IMR-90 (cell line): Measurements from ENCODE around the gene BDH1. TPM values are rescaled to one million over a fixed set of nuclear protein-coding genes. Genes with fewer than 3 reads are reported as not detected.

Experiments used
- ATAC-seq: fragments of 200-7000 bp; cut with Tn5 transposase; 2 replicates; pipeline ENCODE4 v1.9.1; 2020; ENCODE audit warnings: low read depth, mild to moderate bottlenecking, moderate library complexity
- BruUV-seq: library from RNA; stranded (reverse); fragments of 400-500 nt; replicated peaks from 2 replicates; lab custom pipeline; 2021; lab: Mats Ljungman, UMichigan
- CTCF ChIA-PET: fragments of 300-600 bp; formaldehyde crosslinking; extraction: SDS; loops from one replicate; lab custom pipeline; 2021; ENCODE audit warnings: antibody characterized with exemption; lab: Yijun Ruan, JAX
- POLR2A ChIA-PET: fragments of 300-600 bp; sonication (Branson Sonifier 250); formaldehyde crosslinking; loops from one replicate; lab custom pipeline; 2022; ENCODE audit warnings: antibody characterized with exemption; ENCODE audit not compliant: unreplicated experiment; lab: Charles Lee
- DNase-seq: peaks from one replicate; pipeline ENCODE4 v3.0.0; 2013
- H2AFZ ChIP-seq: replicated peaks from 2 replicates; pipeline ENCODE3; 2013; ENCODE audit warnings: low read length, mild to moderate bottlenecking; ENCODE audit not compliant: poor library complexity
- H2AK5ac ChIP-seq: 2 replicates; pipeline ENCODE4 v1.6.1; 2013; ENCODE audit warnings: low read depth, low read length, inconsistent platforms
- H2AK9ac ChIP-seq: replicated peaks from 2 replicates; pipeline ENCODE3; 2013; ENCODE audit warnings: mild to moderate bottlenecking, low read depth, low read length, moderate library complexity; ENCODE audit not compliant: poor library complexity
- H2BK120ac ChIP-seq: 2 replicates; pipeline ENCODE4 v1.6.1; 2013; ENCODE audit warnings: low read depth, low read length, inconsistent platforms
- H2BK15ac ChIP-seq: 3 replicates; pipeline ENCODE4 v1.6.1; 2013; ENCODE audit warnings: low read depth, low read length, inconsistent platforms
- H2BK20ac ChIP-seq: 2 replicates; pipeline ENCODE4 v1.6.1; 2013; ENCODE audit warnings: low read depth, mild to moderate bottlenecking, inconsistent platforms, low read length, moderate library complexity
- H2BK5ac ChIP-seq: 2 replicates; pipeline ENCODE4 v1.6.1; 2013; ENCODE audit warnings: mild to moderate bottlenecking, low read depth, low read length, inconsistent platforms; ENCODE audit not compliant: poor library complexity, severe bottlenecking
- H3K14ac ChIP-seq: replicated peaks from 2 replicates; pipeline ENCODE4 v1.6.1; 2013; ENCODE audit warnings: low read depth, low read length, inconsistent platforms
- H3K18ac ChIP-seq: 2 replicates; pipeline ENCODE4 v1.6.1; 2013; ENCODE audit warnings: low read depth, low read length, control low read depth
- H3K23ac ChIP-seq: 2 replicates; pipeline ENCODE4 v1.6.1; 2013; ENCODE audit warnings: low read depth, low read length, inconsistent platforms
- H3K27ac ChIP-seq: 2 replicates; pipeline ENCODE4 v1.5.1; 2013; ENCODE audit warnings: mild to moderate bottlenecking, control low read depth, low read length; ENCODE audit not compliant: insufficient read depth
- H3K27me3 ChIP-seq: 2 replicates; pipeline ENCODE4 v1.6.1; 2013; ENCODE audit warnings: low read length; ENCODE audit not compliant: control insufficient read depth, insufficient read depth
- H3K36me3 ChIP-seq: 2 replicates; pipeline ENCODE4 v1.6.1; 2013; ENCODE audit warnings: low read length, mixed read lengths; ENCODE audit not compliant: control insufficient read depth, insufficient read depth
- H3K4ac ChIP-seq: 2 replicates; pipeline ENCODE4 v1.6.1; 2013; ENCODE audit warnings: low read depth, low read length, inconsistent platforms
- H3K4me1 ChIP-seq: 2 replicates; pipeline ENCODE4 v1.6.1; 2013; ENCODE audit warnings: low read length, mixed read lengths; ENCODE audit not compliant: control insufficient read depth, insufficient read depth
- H3K4me2 ChIP-seq: 2 replicates; pipeline ENCODE4 v1.6.1; 2013; ENCODE audit warnings: low read depth, mild to moderate bottlenecking, control low read depth, low read length, moderate library complexity
- H3K4me3 ChIP-seq: 2 replicates; pipeline ENCODE4 v1.5.1; 2013; ENCODE audit warnings: low read depth, mild to moderate bottlenecking, control low read depth, low read length, moderate library complexity; ENCODE audit not compliant: insufficient read depth
- H3K56ac ChIP-seq: 2 replicates; pipeline ENCODE4 v1.6.1; 2013; ENCODE audit warnings: low read length, inconsistent platforms; ENCODE audit not compliant: insufficient read depth; ENCODE audit errors: extremely low read depth
- H3K79me1 ChIP-seq, 2 experiments: 2 replicates each; pipeline ENCODE4 v1.6.1; 2013; ENCODE audit warnings: low read length in 2 of 2, inconsistent platforms in 1 of 2, low read depth in 1 of 2
- H3K9ac ChIP-seq: 2 replicates; pipeline ENCODE4 v1.6.1; 2013; ENCODE audit warnings: low read depth, low read length, control low read depth
- H3K9me1 ChIP-seq: 2 replicates; pipeline ENCODE4 v1.6.1; 2013; ENCODE audit warnings: low read length, inconsistent platforms; ENCODE audit not compliant: insufficient read depth
- H3K9me3 ChIP-seq: 2 replicates; pipeline ENCODE4 v1.6.1; 2013; ENCODE audit warnings: low read length; ENCODE audit not compliant: control insufficient read depth, insufficient read depth
- H4K20me1 ChIP-seq: 2 replicates; pipeline ENCODE4 v1.6.1; 2013; ENCODE audit warnings: low read length, inconsistent platforms; ENCODE audit not compliant: insufficient read depth
- H4K5ac ChIP-seq: 2 replicates; pipeline ENCODE4 v1.6.1; 2013; ENCODE audit warnings: mild to moderate bottlenecking, low read depth, low read length, control low read depth
- H4K8ac ChIP-seq, 2 experiments: 2 replicates each; pipeline ENCODE4 v1.6.1; 2013; ENCODE audit warnings: low read depth in 2 of 2, low read length in 2 of 2, control low read depth in 1 of 2, inconsistent platforms in 1 of 2
- H4K91ac ChIP-seq: 2 replicates; pipeline ENCODE4 v1.6.1; 2013; ENCODE audit warnings: low read depth, low read length, inconsistent platforms; ENCODE audit not compliant: insufficient read depth
- BHLHE40 ChIP-seq: fragments of 150-350 bp; IDR thresholded peaks from 2 replicates; pipeline ENCODE4 v1.6.1; 2016; ENCODE audit warnings: mild to moderate bottlenecking, low read depth, low read length
- CEBPB ChIP-seq: IDR thresholded peaks from 2 replicates; pipeline ENCODE4 v1.6.1; 2012; ENCODE audit warnings: low read depth, low read length, improper control_type of control experiment
- CHD1 ChIP-seq: IDR thresholded peaks from 2 replicates; pipeline ENCODE4 v1.6.1; 2012; ENCODE audit warnings: low read depth, low read length, improper control_type of control experiment
- CTCF ChIP-seq: conservative IDR thresholded peaks from 2 replicates; pipeline ENCODE4 v1.5.1; 2012; ENCODE audit warnings: mild to moderate bottlenecking, low read depth, low read length, improper control_type of control experiment
- ELK1 ChIP-seq: fragments of 150-350 bp; IDR thresholded peaks from 2 replicates; pipeline ENCODE4 v1.6.1; 2016; ENCODE audit warnings: low read depth, mild to moderate bottlenecking, low read length, moderate library complexity, borderline replicate concordance
- MAFK ChIP-seq: IDR thresholded peaks from 2 replicates; pipeline ENCODE4 v1.6.1; 2012; ENCODE audit warnings: low read depth, low read length, improper control_type of control experiment
- MAZ ChIP-seq: IDR thresholded peaks from 2 replicates; pipeline ENCODE4 v1.6.1; 2012; ENCODE audit warnings: low read depth, mild to moderate bottlenecking, low read length, improper control_type of control experiment, moderate library complexity, borderline replicate concordance
- MXI1 ChIP-seq: IDR thresholded peaks from 2 replicates; pipeline ENCODE4 v1.6.1; 2012; ENCODE audit warnings: low read depth, mild to moderate bottlenecking, low read length, moderate library complexity, borderline replicate concordance
- NFE2L2 ChIP-seq: fragments of 150-350 bp; IDR thresholded peaks from 2 replicates; pipeline ENCODE4 v1.6.1; 2016; ENCODE audit warnings: low read depth, mild to moderate bottlenecking, low read length
- POLR2A ChIP-seq: IDR thresholded peaks from 2 replicates; pipeline ENCODE4 v1.6.1; 2012; ENCODE audit warnings: mild to moderate bottlenecking, low read depth, low read length
- RAD21 ChIP-seq: IDR thresholded peaks from 2 replicates; pipeline ENCODE4 v1.6.1; 2012; ENCODE audit warnings: low read length, improper control_type of control experiment
- RCOR1 ChIP-seq: IDR thresholded peaks from 2 replicates; pipeline ENCODE4 v1.6.1; 2012; ENCODE audit warnings: mild to moderate bottlenecking, low read length, improper control_type of control experiment; ENCODE audit not compliant: insufficient replicate concordance
- RFX5 ChIP-seq: IDR thresholded peaks from 2 replicates; pipeline ENCODE4 v1.8.0; 2012; ENCODE audit warnings: low read depth, mild to moderate bottlenecking, low read length, moderate library complexity
- SMC3 ChIP-seq: fragments of 150-350 bp; IDR thresholded peaks from 2 replicates; pipeline ENCODE4 v1.6.1; 2016; ENCODE audit warnings: low read depth, mild to moderate bottlenecking, antibody characterized with exemption, low read length, moderate library complexity
- WGBS, 2 experiments: methylation state at CpG; one replicate each; pipeline versions ENCODE4 v1.1.5 to v1.1.7; 2013; ENCODE audit warnings: missing lambda C conversion rate in 2 of 2; ENCODE audit not compliant: insufficient read length in 1 of 2; ENCODE audit errors: extremely low coverage in 2 of 2; 5-methylcytosine and 5-hydroxymethylcytosine counted together
- dilution Hi-C: fragments of 300-500 bp; cut with HindIII; formaldehyde crosslinking; loops from one replicate; pipeline ENCODE4 v1.14.3; 2018; ENCODE audit warnings: low sequenced_read_pairs; ENCODE audit not compliant: unreplicated experiment
- in situ Hi-C: fragments of 300-500 bp; cut with MboI; formaldehyde crosslinking; loops from 3 replicates; pipeline ENCODE4 v1.14.3; 2019; ENCODE audit warnings: low sequenced_read_pairs, inconsistent platforms, mixed read lengths
- intact Hi-C: fragments of 100-400 bp; cut with micrococcal nuclease; formaldehyde crosslinking; loops from 2 replicates; pipeline ENCODE4 v1.10.0; 2022
- polyA plus RNA-seq, 3 experiments: library from polyadenylated mRNA; depleted of rRNA; stranded (reverse); fragments of >200 nt; gene quantifications; 2 replicates each; pipeline ENCODE4 v1.2.3, GENCODE V29; 2012; ENCODE audit warnings: low replicate concordance in 1 of 3
- total RNA-seq: library from RNA; depleted of rRNA; stranded (reverse); fragments of >200 nt; gene quantifications from 2 replicates; pipeline ENCODE4 v1.2.3, GENCODE V29; 2012
- TF ChIP-seq, protein P1 (sequence below): fragments of 150-350 bp; IDR thresholded peaks from 2 replicates; pipeline ENCODE4 v1.6.1; 2017; ENCODE audit warnings: mild to moderate bottlenecking, antibody characterized with exemption, low read length, low read depth

Gene BDH1
- total and polyA plus RNA-seq, 2 of the 4 experiments (the other 2 are of a cell fraction): 2.7 to 4.4 TPM

GRCh38 chr3:197507081-197507480, 48.7 kb downstream of the BDH1 start:
- no peak overlapping the region for H3K4ac ChIP-seq
- no peak overlapping the region for H3K18ac ChIP-seq
- H3K27me3 ChIP-seq: peaks cover 10% of the 10 kb centered on the region; the same call in 1 of the 2 replicates
- CTCF ChIA-PET: no interaction called here
- no peak overlapping the region for H3K27ac ChIP-seq
- H2AK5ac ChIP-seq: no peak overlapping the region
- 0 out of 4 replicates have a peak, but pooled peaks cover 0 to 2% of the 10 kb centered on the region in 2 experiments for H3K79me1 ChIP-seq
- POLR2A ChIA-PET: no interaction called here
- no peak overlapping the region for H2BK120ac ChIP-seq
- no peak overlapping the region for H3K23ac ChIP-seq
- no peak overlapping the region for H3K4me2 ChIP-seq
- no peak overlapping the region for H2BK20ac ChIP-seq
- no peak overlapping the region for H4K91ac ChIP-seq
- TF ChIP-seq BHLHE40 (no peak), CHD1 (no peak), CTCF (no peak), MAZ (no peak), ELK1 (no peak), MXI1 (no peak), NFE2L2 (no peak), RCOR1 (no peak), RAD21 (no peak), MAFK (no peak), SMC3 (no peak), POLR2A (no peak), CEBPB (no peak), RFX5 (no peak)
- TF ChIP-seq, protein P1, sequence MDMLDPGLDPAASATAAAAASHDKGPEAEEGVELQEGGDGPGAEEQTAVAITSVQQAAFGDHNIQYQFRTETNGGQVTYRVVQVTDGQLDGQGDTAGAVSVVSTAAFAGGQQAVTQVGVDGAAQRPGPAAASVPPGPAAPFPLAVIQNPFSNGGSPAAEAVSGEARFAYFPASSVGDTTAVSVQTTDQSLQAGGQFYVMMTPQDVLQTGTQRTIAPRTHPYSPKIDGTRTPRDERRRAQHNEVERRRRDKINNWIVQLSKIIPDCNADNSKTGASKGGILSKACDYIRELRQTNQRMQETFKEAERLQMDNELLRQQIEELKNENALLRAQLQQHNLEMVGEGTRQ: no peak
- H4K5ac ChIP-seq: no peak overlapping the region
- in situ Hi-C loops: no loop called here
- H3K4me3 ChIP-seq: no peak overlapping the region
- no TSS peak for BruUV-seq
- no peak overlapping the region for H3K56ac ChIP-seq
- no peak overlapping the region for H4K8ac ChIP-seq
- no peaks in the 10 kb centered on the region for H3K4me1 ChIP-seq
- H3K36me3 ChIP-seq: no peaks in the 10 kb centered on the region; the same call in 1 of the 2 replicates
- no peaks in the 10 kb centered on the region for H3K9me1 ChIP-seq
- H4K20me1 ChIP-seq: no peaks in the 10 kb centered on the region
- no peak overlapping the region for H2BK5ac ChIP-seq
- dilution Hi-C loops: no loop called here
- intact Hi-C loops: no loop called here
- no peak overlapping the region for H2AFZ ChIP-seq
- H2AK9ac ChIP-seq: no peak overlapping the region
- H2BK15ac ChIP-seq: no peak overlapping the region
- no peak for ATAC-seq
- DNase-seq: no peak
- no peak overlapping the region for H3K9ac ChIP-seq
- no peaks in the 10 kb centered on the region for H3K9me3 ChIP-seq
- no peak overlapping the region for H3K14ac ChIP-seq
- WGBS, 2 experiments: 100% methylated on average over 1 of the region's 8 CpGs; no CpG with 5 or more reads in 1 of the 2 experiments
